ENCODE data around the gene SPSB3.

Gene SPSB3

GRCh38 chr16:1778200-1779179 is 3.9 kb downstream of the SPSB3 start:
- TF ChIP-seq, protein P1, sequence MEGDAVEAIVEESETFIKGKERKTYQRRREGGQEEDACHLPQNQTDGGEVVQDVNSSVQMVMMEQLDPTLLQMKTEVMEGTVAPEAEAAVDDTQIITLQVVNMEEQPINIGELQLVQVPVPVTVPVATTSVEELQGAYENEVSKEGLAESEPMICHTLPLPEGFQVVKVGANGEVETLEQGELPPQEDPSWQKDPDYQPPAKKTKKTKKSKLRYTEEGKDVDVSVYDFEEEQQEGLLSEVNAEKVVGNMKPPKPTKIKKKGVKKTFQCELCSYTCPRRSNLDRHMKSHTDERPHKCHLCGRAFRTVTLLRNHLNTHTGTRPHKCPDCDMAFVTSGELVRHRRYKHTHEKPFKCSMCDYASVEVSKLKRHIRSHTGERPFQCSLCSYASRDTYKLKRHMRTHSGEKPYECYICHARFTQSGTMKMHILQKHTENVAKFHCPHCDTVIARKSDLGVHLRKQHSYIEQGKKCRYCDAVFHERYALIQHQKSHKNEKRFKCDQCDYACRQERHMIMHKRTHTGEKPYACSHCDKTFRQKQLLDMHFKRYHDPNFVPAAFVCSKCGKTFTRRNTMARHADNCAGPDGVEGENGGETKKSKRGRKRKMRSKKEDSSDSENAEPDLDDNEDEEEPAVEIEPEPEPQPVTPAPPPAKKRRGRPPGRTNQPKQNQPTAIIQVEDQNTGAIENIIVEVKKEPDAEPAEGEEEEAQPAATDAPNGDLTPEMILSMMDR (IDR thresholded peaks at IDR 0.05): no peak
- Histone ChIP-seq H3K27ac (no peak overlapping the region), H3K4me3 (no peak overlapping the region)
- no peak for DNase-seq (ENCODE audit: low spot score)

DNA sequence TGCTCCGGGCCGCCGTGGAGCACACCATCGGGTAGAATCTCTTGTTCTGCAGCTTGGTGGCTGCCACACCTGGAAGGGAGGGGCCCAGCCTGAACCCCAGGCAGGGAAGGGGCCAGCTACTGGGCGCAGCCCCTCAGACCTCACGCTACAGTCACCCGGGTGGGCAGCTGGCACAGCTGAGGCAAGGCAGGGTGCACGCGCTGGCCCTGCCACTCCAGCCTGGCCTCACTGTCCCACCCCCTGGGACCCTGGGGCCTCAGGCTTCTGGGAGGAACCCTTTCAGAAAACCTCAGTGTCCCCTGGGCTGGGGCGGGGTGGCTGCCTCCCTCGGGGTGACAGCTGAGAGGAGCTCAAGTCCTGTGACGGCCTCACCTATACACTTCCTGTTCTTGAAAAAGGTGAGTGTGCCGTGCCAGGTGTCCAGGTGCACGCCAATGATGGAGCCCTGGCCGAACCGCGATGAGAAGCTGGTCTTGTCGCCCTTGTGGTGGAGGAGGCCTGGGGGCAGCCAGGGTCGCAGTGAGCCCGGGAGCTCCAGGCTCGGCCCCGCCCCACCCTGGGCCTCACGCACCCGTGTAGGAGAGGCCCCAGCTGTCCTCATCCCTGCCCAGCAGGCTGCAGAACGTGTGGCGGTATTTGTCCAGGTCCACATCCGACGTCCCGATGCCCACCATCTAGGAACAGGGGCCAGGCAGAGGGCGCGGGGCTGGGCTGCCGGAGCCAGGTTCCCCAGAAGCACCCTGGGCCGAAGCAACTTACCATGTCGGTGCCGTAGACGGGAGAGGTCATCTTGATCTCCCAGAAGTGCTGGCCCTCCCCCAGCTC is 4.8 kb downstream of the SPSB3 start:
- Histone ChIP-seq H3K4me3 (no peak overlapping the region), H3K27ac (no peak overlapping the region)
- TF ChIP-seq, protein P1 (IDR thresholded peaks at IDR 0.05): no peak
- no peak for DNase-seq (ENCODE audit: low spot score)

- TF ChIP-seq, protein P1 (IDR thresholded peaks at IDR 0.05): no peak
- DNase-seq (ENCODE audit: low spot score): no peak
These were observed 5.4 kb downstream of the SPSB3 start for GRCh38 chr16:1776991-1777374.

DNA sequence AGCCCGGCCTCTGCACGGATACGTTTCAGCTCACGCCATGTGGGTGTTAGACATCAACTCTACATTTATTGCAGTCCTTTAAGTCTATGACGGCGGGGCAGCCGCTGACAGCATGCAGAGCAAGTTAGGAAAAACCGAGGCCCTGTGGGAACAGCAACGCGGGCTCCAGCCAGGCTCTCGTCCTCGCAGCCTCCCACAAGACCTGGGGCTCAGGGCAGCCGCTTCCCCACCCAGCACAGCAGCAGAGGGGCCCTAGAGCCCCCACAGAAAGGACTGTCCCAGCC is 5.8 kb downstream of the SPSB3 start:
- no peak for DNase-seq (ENCODE audit: low spot score)
- TF ChIP-seq, protein P1 (IDR thresholded peaks at IDR 0.05): no peak
- Histone ChIP-seq H3K27ac (no peak overlapping the region), H3K4me3 (no peak overlapping the region)

More at GRCh38 chr16:1776991-1777374, 5.4 kb downstream of the SPSB3 start:
- no peak overlapping the region for H3K4me3 ChIP-seq
- no peak overlapping the region for H3K27ac ChIP-seq

GRCh38 chr16:1775846-1776671 is 6.3 kb downstream of the SPSB3 start:
- Histone ChIP-seq H3K4me3 (no peak overlapping the region), H3K27ac (no peak overlapping the region)
- no peak for DNase-seq (ENCODE audit: low spot score)
- TF ChIP-seq, protein P1 (IDR thresholded peaks at IDR 0.05): no peak

DNA sequence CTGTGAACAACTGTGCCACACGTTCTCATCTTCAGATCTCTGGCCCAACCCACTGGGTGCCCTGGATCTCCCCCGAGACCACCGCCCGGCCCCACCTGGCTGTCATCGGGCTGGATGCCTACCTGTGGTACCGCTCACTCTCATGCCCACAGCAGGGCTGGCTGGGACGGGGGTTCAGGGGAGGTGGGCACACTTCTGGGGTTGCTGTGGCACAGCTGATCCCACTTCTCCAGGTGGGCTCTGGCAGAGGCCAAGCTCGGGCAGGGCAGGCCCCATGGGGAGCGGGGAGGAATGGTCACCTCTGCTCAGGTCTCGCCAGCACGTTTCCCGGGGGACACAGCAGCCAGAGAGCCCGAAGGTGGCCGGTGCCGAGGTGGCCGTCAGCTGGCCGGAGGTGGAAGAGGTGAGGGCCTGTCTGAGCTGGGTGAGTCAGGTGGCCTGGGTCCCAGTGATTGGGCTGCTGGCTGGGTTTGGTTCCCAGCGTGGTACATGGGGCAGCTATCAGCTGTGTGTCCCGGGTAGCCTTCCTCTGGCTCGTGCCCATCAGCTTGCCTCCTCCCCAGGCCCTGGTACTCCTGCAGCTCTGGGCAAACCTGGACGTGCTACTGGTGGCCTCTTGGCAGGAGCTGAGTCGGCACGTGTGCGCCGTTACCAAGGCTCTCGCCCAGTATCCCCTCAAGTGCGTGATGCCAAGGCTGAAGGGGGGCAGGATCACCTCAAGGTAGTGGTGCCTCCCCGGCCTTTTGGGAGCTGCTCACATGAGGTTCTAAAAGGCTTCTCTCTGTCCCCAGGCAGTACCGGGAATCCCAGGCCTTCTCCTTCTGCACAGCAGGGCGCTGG is 7.1 kb downstream of the SPSB3 start:
- no peak for DNase-seq (ENCODE audit: low spot score)
- no peak overlapping the region for H3K27ac ChIP-seq
- TF ChIP-seq, protein P1 (IDR thresholded peaks at IDR 0.05): no peak
- no peak overlapping the region for H3K4me3 ChIP-seq
